ENCODE results near the gene ACOX1. TPM values are rescaled to one million over a fixed set of nuclear protein-coding genes. Genes with fewer than 3 reads are reported as not detected.
A peak's percentile ranks its signal among the peaks of the same experiment; 100 is the strongest.

The ACOX1 gene
- total RNA-seq, 4 donors from 2014 or later, result 37.0 to 254 (median 212) TPM

DNA sequence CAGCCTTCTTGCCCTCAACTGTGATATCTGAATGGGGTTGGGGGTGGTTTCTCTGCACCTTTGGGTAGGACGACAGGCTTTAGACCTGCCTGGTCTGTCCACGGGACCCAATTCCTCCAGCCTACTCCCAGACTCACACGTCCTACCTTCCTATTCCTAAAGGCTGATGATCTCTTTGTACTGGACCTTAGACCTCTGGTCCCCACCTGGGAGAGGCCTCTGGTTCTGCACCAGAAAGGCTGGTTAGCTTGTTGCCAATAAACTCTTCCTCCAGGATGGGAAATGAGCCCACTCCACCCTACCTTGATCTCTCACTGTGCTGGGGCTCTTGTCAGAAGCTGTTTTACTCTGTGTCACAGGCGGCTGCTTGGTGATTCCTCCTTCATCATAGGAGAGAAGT lies 52.5 kb downstream of the ACOX1 start:
- TF ChIP-seq, protein P1, sequence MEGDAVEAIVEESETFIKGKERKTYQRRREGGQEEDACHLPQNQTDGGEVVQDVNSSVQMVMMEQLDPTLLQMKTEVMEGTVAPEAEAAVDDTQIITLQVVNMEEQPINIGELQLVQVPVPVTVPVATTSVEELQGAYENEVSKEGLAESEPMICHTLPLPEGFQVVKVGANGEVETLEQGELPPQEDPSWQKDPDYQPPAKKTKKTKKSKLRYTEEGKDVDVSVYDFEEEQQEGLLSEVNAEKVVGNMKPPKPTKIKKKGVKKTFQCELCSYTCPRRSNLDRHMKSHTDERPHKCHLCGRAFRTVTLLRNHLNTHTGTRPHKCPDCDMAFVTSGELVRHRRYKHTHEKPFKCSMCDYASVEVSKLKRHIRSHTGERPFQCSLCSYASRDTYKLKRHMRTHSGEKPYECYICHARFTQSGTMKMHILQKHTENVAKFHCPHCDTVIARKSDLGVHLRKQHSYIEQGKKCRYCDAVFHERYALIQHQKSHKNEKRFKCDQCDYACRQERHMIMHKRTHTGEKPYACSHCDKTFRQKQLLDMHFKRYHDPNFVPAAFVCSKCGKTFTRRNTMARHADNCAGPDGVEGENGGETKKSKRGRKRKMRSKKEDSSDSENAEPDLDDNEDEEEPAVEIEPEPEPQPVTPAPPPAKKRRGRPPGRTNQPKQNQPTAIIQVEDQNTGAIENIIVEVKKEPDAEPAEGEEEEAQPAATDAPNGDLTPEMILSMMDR (IDR thresholded peaks at IDR 0.05), result no peak
- TF ChIP-seq POLR2A (IDR thresholded peaks at IDR 0.05), result no peak
- no peak for TF ChIP-seq POLR2AphosphoS5 (IDR thresholded peaks at IDR 0.05)
- TF ChIP-seq EP300 (IDR thresholded peaks at IDR 0.05; ENCODE audit: low read depth), result no peak
- Histone ChIP-seq H3K4me3 (no peak overlapping the region), H3K27me3 (no peaks in the 10 kb centered on the region), H3K4me1 (peaks cover 0 to 5% (median 1%) of the 10 kb centered on the region in 4 donors), H3K9me3 (no peaks in the 10 kb centered on the region), H3K27ac (no peak overlapping the region), H3K36me3 (no peaks in the 10 kb centered on the region)
- intact Hi-C loops (cut with DNase I; ENCODE audit: low total_unique reads) (no loop called here), in situ Hi-C loops (cut with MboI; ENCODE audit: low pct_ligation_motif_present in 1 of 4, low pct_unique_long_range_greater_than_20kb in 1 of 4, low sequenced_read_pairs in 3 of 4) (no loop called here)
- 99% methylated on average over 4 of the region's 4 CpGs; no CpG with 5 or more reads in 1 of the 2 donors for WGBS, 2 donors (ENCODE audit: low coverage in 1 of 2)
- DNase-seq, result no peak

DNA sequence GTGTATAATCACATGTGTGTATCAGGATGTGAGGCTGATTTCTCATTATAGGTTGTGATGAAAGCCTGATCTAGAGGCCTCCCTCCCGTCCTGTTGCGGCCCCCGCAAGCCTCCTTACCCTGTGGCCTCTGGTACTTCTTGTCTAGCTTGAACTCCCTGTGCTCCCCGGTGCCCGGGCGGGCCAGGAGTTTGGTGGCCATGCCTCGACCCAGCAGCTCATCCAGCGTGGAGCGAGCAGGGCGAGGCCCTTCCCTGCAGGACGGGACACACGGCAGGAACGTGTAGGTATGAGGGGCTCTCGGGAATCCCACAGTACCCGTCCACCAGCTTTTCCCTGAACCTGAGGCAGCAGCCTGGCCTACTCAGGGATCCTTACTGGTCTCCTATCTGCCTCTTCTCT lies 53.1 kb downstream of the ACOX1 start:
- H3K9me3 ChIP-seq, result no peaks in the 10 kb centered on the region
- peaks cover 0 to 5% (median 1%) of the 10 kb centered on the region in 4 donors for H3K4me1 ChIP-seq
- H3K27me3 ChIP-seq, result no peaks in the 10 kb centered on the region
- no peak overlapping the region for H3K27ac ChIP-seq
- intact Hi-C loops (cut with DNase I; ENCODE audit: low total_unique reads), result no loop called here
- TF ChIP-seq POLR2AphosphoS5 (IDR thresholded peaks at IDR 0.05), result no peak
- no peak for TF ChIP-seq POLR2A (IDR thresholded peaks at IDR 0.05)
- TF ChIP-seq EP300 (IDR thresholded peaks at IDR 0.05; ENCODE audit: low read depth), result no peak
- TF ChIP-seq, protein P1 (IDR thresholded peaks at IDR 0.05), result no peak
- no peak overlapping the region for H3K4me3 ChIP-seq
- H3K36me3 ChIP-seq, result no peaks in the 10 kb centered on the region
- 88 to 100% methylated on average over 3 to 15 of the region's 15 CpGs for WGBS, 2 donors (ENCODE audit: low coverage in 1 of 2)
- DNase-seq, result no peak
- in situ Hi-C loops (cut with MboI; ENCODE audit: low pct_ligation_motif_present in 1 of 4, low pct_unique_long_range_greater_than_20kb in 1 of 4, low sequenced_read_pairs in 3 of 4), result no loop called here

GRCh38 chr17:75925103-75925502 lies 53.9 kb downstream of the ACOX1 start:
- no peaks in the 10 kb centered on the region for H3K9me3 ChIP-seq
- no peaks in the 10 kb centered on the region for H3K36me3 ChIP-seq
- DNase-seq, result no peak
- H3K27me3 ChIP-seq, result no peaks in the 10 kb centered on the region
- WGBS, 2 donors (ENCODE audit: low coverage in 1 of 2), result 90% methylated on average over 10 of the region's 11 CpGs; no CpG with 5 or more reads in 1 of the 2 donors
- TF ChIP-seq, protein P1 (IDR thresholded peaks at IDR 0.05), result no peak
- TF ChIP-seq POLR2AphosphoS5 (IDR thresholded peaks at IDR 0.05) (no peak), POLR2A (IDR thresholded peaks at IDR 0.05) (no peak), EP300 (IDR thresholded peaks at IDR 0.05; ENCODE audit: low read depth) (no peak)
- intact Hi-C loops (cut with DNase I; ENCODE audit: low total_unique reads), result no loop called here
- in situ Hi-C loops (cut with MboI; ENCODE audit: low pct_ligation_motif_present in 1 of 4, low pct_unique_long_range_greater_than_20kb in 1 of 4, low sequenced_read_pairs in 3 of 4), result no loop called here
- no peak overlapping the region for H3K27ac ChIP-seq
- no peak overlapping the region for H3K4me3 ChIP-seq
- peaks cover 0 to 5% (median 1%) of the 10 kb centered on the region in 4 donors for H3K4me1 ChIP-seq

GRCh38 chr17:75922963-75923874 lies 55.7 kb downstream of the ACOX1 start:
- in situ Hi-C loops (cut with MboI; ENCODE audit: low pct_ligation_motif_present in 1 of 4, low pct_unique_long_range_greater_than_20kb in 1 of 4, low sequenced_read_pairs in 3 of 4) (loop anchor here in 1 of 4 donors (25.0 kb wide), 1 partner anchor 264 kb away; no protein-coding TSS in a partner anchor), intact Hi-C loops (cut with DNase I; ENCODE audit: low total_unique reads) (no loop called here)
- Histone ChIP-seq H3K27ac (no peak overlapping the region), H3K9me3 (no peaks in the 10 kb centered on the region), H3K36me3 (no peaks in the 10 kb centered on the region), H3K27me3 (no peaks in the 10 kb centered on the region), H3K4me1 (peaks cover 0 to 5% (median 1%) of the 10 kb centered on the region in 4 donors), H3K4me3 (no peak overlapping the region)
- no peak for TF ChIP-seq POLR2A (IDR thresholded peaks at IDR 0.05)
- TF ChIP-seq, protein P1 (IDR thresholded peaks at IDR 0.05), result no peak
- WGBS, 2 donors (ENCODE audit: low coverage in 1 of 2), result 83% methylated on average over 19 of the region's 19 CpGs; no CpG with 5 or more reads in 1 of the 2 donors
- DNase-seq, result peak; percentile 46

Measured in transverse colon (tissue), 4 donors.